ENCODE measurements around the gene SPON2. TPM values are rescaled to one million over a fixed set of nuclear protein-coding genes. Genes with fewer than 3 reads are reported as not detected.

SPON2 gene
- total RNA-seq, 1 experiment from 2014 or later, result 0.54 TPM

- no peak overlapping the region for H3K27ac Mint-ChIP-seq (ENCODE audit: low read depth, unreplicated experiment)
- no peak overlapping the region for H3K4me3 Mint-ChIP-seq (ENCODE audit: unreplicated experiment)
- BruUV-seq (replicated peaks), result no TSS peak
- no peak for DNase-seq (ENCODE audit: unreplicated experiment)
- H3K9me3 Mint-ChIP-seq (ENCODE audit: unreplicated experiment), result no peaks in the 10 kb centered on the region
- ChIA-PET POLR2A (no interaction called here), CTCF (interaction anchor here (0.7 to 0.8 kb wide), 3 partner anchors 35 to 66 kb away, joined by 3 to 4 read pairs (median 3); no protein-coding TSS in a partner anchor)
- no peaks in the 10 kb centered on the region for H3K36me3 Mint-ChIP-seq (ENCODE audit: insufficient read depth, unreplicated experiment)
- intact Hi-C loops (cut with micrococcal nuclease), result no loop called here
- peaks cover 5% of the 10 kb centered on the region for H3K4me1 Mint-ChIP-seq (ENCODE audit: insufficient read depth, unreplicated experiment)
- no peak for TF ChIP-seq CTCF (IDR thresholded peaks at IDR 0.05; ENCODE audit: unreplicated experiment)
- peaks cover 5% of the 10 kb centered on the region for H3K27me3 Mint-ChIP-seq (ENCODE audit: insufficient read depth, unreplicated experiment)
Measured at GRCh38 chr4:1202526-1203011, 30.2 kb upstream of the SPON2 start.

DNA sequence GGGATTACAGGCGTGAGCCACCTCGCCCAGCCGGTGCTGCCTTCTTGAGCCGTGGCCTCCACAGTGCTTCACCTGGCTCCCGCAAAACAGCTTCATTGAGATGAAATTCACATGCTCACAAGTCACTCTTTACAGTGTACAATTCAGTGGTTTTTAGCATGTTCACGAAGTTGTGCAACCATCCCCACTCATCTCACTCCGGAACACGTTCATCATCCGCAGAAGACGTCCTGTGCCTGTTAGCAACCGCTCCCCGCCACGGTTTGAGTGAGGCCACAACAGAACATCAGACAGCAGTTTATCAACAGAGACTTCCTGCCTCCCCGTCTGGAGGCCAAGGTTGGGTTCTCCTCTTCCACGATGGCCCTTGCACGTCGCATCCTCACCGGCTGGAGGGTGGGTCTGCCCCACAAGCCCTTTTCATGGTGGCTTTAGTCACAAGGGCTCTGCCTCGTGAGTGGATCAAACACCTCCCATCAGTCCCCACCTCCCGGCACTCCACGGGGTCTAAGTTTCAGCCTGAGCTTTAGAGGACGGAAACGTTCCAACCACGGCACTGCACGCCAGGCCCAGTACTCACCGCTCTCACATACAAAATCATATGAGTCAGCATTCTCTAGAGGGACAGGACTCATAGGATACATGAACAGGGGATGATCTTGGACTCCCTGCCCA, 29.6 kb upstream of the SPON2 start:
- POLR2A ChIA-PET, result no interaction called here
- H3K4me1 Mint-ChIP-seq (ENCODE audit: insufficient read depth, unreplicated experiment), result peaks cover 5% of the 10 kb centered on the region

DNA sequence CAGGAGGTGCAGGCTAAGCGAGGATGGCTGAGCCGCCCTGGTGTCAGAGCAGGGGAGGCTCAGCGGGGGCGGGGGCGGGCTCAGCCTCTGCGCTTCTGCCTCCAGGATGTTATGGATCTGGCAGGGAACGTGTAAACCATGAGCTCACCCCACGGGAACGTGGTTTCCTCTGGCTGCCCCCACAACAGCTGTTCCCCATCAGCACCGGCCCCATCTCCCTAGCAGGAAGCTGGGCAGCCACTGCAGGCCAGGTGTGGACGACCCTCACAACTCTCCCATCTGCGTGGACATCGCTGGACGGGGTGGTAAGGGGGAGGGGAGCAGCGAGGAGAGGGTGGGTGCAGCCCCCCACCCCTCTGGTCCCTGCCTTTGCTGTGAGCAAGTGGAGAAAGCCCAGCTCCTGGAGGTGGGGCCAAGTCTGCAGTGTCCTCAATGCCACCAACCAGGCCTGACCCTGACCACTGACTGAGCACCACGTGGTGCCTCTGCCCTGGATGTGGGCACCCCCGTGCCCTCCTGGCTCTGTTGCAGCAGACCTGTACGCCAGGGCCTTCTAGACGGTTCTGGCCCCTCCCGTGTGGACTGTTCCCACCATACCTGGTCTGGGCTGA, 28.1 kb upstream of the SPON2 start:
- no peak for DNase-seq (ENCODE audit: unreplicated experiment)
- Mint-ChIP-seq H3K27me3 (ENCODE audit: insufficient read depth, unreplicated experiment) (peaks cover 16% of the 10 kb centered on the region), H3K4me1 (ENCODE audit: insufficient read depth, unreplicated experiment) (peaks cover 5% of the 10 kb centered on the region), H3K9me3 (ENCODE audit: unreplicated experiment) (no peaks in the 10 kb centered on the region), H3K4me3 (ENCODE audit: unreplicated experiment) (no peak overlapping the region), H3K27ac (ENCODE audit: low read depth, unreplicated experiment) (no peak overlapping the region), H3K36me3 (ENCODE audit: insufficient read depth, unreplicated experiment) (no peaks in the 10 kb centered on the region)
- POLR2A ChIA-PET, result no interaction called here
- intact Hi-C loops (cut with micrococcal nuclease), result no loop called here
- TF ChIP-seq CTCF (IDR thresholded peaks at IDR 0.05; ENCODE audit: unreplicated experiment), result no peak
- BruUV-seq (replicated peaks), result no TSS peak
- CTCF ChIA-PET, result no interaction called here

More for the DNA sequence above, 29.6 kb upstream of the SPON2 start:
- no peak for TF ChIP-seq CTCF (IDR thresholded peaks at IDR 0.05; ENCODE audit: unreplicated experiment)
- no TSS peak for BruUV-seq (replicated peaks)
- no peaks in the 10 kb centered on the region for H3K9me3 Mint-ChIP-seq (ENCODE audit: unreplicated experiment)
- H3K36me3 Mint-ChIP-seq (ENCODE audit: insufficient read depth, unreplicated experiment), result no peaks in the 10 kb centered on the region
- H3K27ac Mint-ChIP-seq (ENCODE audit: low read depth, unreplicated experiment), result no peak overlapping the region
- intact Hi-C loops (cut with micrococcal nuclease), result no loop called here
- no peak for DNase-seq (ENCODE audit: unreplicated experiment)
- CTCF ChIA-PET, result interaction anchor here (1.2 kb wide), 1 partner anchor 36 kb away, joined by 3 read pairs; no protein-coding TSS in a partner anchor
- peaks cover 11% of the 10 kb centered on the region for H3K27me3 Mint-ChIP-seq (ENCODE audit: insufficient read depth, unreplicated experiment)
- no peak overlapping the region for H3K4me3 Mint-ChIP-seq (ENCODE audit: unreplicated experiment)

DNA sequence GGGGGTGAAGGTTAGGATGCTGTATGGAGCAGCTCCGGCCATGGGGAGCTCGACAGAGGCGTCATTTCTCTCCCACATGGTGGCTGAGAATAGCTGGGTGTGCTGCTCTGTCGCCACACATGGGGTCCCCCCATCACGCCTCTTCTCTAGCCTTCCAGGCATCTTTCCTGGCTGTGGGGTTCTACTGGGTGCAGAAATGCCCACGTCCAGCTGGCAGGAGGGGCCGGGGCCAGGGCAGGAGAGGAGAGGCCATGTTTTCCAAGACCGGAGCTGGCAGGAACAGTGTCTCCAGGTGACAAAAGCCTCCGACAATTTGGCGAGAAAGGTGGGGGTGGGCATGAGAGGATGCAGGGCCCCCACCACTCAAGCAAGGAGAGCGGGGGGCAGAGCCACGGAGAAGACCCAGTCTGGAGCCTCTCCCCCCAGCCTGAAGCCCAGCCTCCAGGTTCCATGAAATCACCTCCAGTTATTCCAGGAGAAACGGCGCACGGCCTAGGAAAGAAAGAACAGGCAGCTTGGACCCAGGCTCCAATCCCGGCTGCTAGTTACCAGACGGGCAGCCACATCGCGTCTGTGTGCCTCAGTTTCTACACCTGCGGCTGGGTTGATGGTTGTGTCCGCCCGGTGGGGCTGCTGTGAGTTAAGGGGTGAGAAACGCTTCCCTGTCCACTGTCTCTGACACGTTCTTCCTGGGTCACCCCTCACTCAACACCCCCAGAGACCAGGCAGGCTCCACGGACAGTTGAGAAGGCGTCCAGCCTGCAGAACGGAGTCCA, 27.4 kb upstream of the SPON2 start:
- ChIA-PET POLR2A (interaction anchor here (0.7 kb wide), 1 partner anchor 49 kb away, joined by 3 read pairs; no protein-coding TSS in a partner anchor), CTCF (interaction anchor here (0.6 kb wide), 1 partner anchor 8 kb away, joined by 4 read pairs; no protein-coding TSS in a partner anchor)
- TF ChIP-seq CTCF (IDR thresholded peaks at IDR 0.05; ENCODE audit: unreplicated experiment), result no peak
- intact Hi-C loops (cut with micrococcal nuclease), result no loop called here
- Mint-ChIP-seq H3K4me1 (ENCODE audit: insufficient read depth, unreplicated experiment) (peaks cover 5% of the 10 kb centered on the region), H3K36me3 (ENCODE audit: insufficient read depth, unreplicated experiment) (no peaks in the 10 kb centered on the region), H3K4me3 (ENCODE audit: unreplicated experiment) (no peak overlapping the region), H3K27ac (ENCODE audit: low read depth, unreplicated experiment) (no peak overlapping the region), H3K27me3 (ENCODE audit: insufficient read depth, unreplicated experiment) (peaks cover 16% of the 10 kb centered on the region), H3K9me3 (ENCODE audit: unreplicated experiment) (no peaks in the 10 kb centered on the region)
- DNase-seq (ENCODE audit: unreplicated experiment), result no peak
- no TSS peak for BruUV-seq (replicated peaks)

Measured in MCF 10A (cell line).